ENCODE data around the gene PTRHD1.

PTRHD1 gene

DNA sequence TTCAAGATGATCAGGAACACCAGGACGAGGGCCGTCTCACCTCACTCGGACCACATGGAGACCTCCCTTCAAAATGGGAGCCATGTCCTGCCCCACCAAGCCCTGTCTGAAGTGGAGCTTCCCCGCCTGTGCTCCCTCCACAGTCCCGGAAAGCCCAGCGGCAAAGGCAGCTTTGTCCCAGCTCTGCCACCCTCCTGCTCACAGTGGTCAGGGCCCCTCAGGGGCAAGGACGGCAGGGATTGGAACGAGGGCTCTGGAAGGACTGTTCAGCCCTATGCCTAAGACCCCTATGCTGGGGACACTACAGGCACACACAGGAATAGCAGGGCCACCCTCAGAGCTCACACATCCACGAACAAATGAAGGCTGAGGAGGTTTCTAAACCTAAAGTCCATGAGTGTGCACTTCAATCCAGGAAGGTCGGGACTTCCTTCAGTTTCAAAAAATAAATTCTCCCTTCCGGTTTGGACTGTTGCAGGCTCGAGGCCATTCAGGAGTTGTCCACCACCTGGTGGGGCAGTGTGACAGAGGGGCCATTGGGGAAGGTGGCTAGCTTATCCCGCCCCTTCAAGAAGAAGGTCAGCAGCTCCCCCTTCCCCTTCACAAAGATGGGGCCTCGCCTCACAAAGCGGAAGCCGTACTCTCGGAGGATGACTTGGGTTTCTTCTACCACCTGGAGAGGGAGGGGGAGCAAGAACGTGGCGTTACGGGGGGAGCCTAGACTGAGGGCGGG, 26.4 kb upstream of the PTRHD1 start:
- Histone ChIP-seq H3K79me2 (ENCODE audit: insufficient read depth, low read length) (peaks cover 22% of the 10 kb centered on the region; the same call in 1 of the 2 replicates), H3K4me2 (ENCODE audit: insufficient read depth, low read length) (no peak overlapping the region), H3K27me3 (ENCODE audit: insufficient read depth, low read length, poor library complexity) (no peaks in the 10 kb centered on the region), H3K27ac (ENCODE audit: low read length) (no peak overlapping the region), H3K4me3 (ENCODE audit: low read depth in 1 of 2, low read length in 2 of 2) (no peak overlapping the region), H3K36me3 (ENCODE audit: insufficient read depth, low read length) (peaks cover 99% of the 10 kb centered on the region), H4K20me1 (ENCODE audit: insufficient read depth, low read length) (peaks cover 31% of the 10 kb centered on the region), H3K9me3 (ENCODE audit: insufficient read depth, low read length, severe bottlenecking) (no peaks in the 10 kb centered on the region), H2AFZ (ENCODE audit: low read depth, low read length) (no peak overlapping the region), H3K9ac (ENCODE audit: low read depth, low read length) (no peak overlapping the region), H3K4me1 (ENCODE audit: insufficient read depth, low read length) (no peaks in the 10 kb centered on the region)
- TF ChIP-seq, protein P1, sequence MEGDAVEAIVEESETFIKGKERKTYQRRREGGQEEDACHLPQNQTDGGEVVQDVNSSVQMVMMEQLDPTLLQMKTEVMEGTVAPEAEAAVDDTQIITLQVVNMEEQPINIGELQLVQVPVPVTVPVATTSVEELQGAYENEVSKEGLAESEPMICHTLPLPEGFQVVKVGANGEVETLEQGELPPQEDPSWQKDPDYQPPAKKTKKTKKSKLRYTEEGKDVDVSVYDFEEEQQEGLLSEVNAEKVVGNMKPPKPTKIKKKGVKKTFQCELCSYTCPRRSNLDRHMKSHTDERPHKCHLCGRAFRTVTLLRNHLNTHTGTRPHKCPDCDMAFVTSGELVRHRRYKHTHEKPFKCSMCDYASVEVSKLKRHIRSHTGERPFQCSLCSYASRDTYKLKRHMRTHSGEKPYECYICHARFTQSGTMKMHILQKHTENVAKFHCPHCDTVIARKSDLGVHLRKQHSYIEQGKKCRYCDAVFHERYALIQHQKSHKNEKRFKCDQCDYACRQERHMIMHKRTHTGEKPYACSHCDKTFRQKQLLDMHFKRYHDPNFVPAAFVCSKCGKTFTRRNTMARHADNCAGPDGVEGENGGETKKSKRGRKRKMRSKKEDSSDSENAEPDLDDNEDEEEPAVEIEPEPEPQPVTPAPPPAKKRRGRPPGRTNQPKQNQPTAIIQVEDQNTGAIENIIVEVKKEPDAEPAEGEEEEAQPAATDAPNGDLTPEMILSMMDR (IDR thresholded peaks at IDR 0.05; ENCODE audit: borderline replicate concordance, extremely low read depth, low read length, poor library complexity, severe bottlenecking) = no peak
- TF ChIP-seq EZH2 (IDR thresholded peaks at IDR 0.05; ENCODE audit: borderline replicate concordance, low read depth, low read length, severe bottlenecking) = no peak
- DNase-seq (peak; percentile 4), ATAC-seq (ENCODE audit: insufficient read depth, low read depth) (peak; percentile 16; the same call in 1 of the 3 replicates)

DNA sequence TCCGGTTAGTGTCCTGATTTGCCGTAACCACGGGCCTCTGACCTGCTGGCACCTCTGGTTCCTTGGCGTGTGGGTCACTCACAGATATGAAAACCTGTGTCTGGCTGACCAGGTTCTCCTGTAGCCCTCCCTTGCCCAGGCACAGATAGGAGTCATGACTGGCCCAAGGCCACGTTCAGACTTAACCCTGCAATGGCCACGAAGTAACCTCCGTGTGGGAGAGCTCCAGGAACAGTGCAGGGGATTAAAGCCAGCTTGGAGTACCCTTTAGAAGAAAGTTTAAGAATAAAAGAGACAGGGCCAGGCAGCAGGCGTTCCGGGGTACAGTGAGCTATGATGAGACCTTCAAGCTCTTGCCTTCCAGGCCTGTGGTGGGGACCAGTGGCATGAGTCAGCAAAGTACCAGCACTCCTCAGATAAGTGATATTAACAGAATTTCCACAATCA, 25.6 kb upstream of the PTRHD1 start:
- Histone ChIP-seq H4K20me1 (ENCODE audit: insufficient read depth, low read length) (peaks cover 40% of the 10 kb centered on the region), H3K9ac (ENCODE audit: low read depth, low read length) (no peak overlapping the region), H3K4me3 (ENCODE audit: low read depth in 1 of 2, low read length in 2 of 2) (no peak overlapping the region), H3K36me3 (ENCODE audit: insufficient read depth, low read length) (peaks cover 100% of the 10 kb centered on the region), H3K4me2 (ENCODE audit: insufficient read depth, low read length) (no peak overlapping the region), H3K9me3 (ENCODE audit: insufficient read depth, low read length, severe bottlenecking) (no peaks in the 10 kb centered on the region), H3K27me3 (ENCODE audit: insufficient read depth, low read length, poor library complexity) (no peaks in the 10 kb centered on the region), H3K4me1 (ENCODE audit: insufficient read depth, low read length) (no peaks in the 10 kb centered on the region), H3K79me2 (ENCODE audit: insufficient read depth, low read length) (peaks cover 31% of the 10 kb centered on the region), H2AFZ (ENCODE audit: low read depth, low read length) (no peak overlapping the region), H3K27ac (ENCODE audit: low read length) (no peak overlapping the region)
- TF ChIP-seq, protein P1 (IDR thresholded peaks at IDR 0.05; ENCODE audit: borderline replicate concordance, extremely low read depth, low read length, poor library complexity, severe bottlenecking) = no peak
- no peak for TF ChIP-seq EZH2 (IDR thresholded peaks at IDR 0.05; ENCODE audit: borderline replicate concordance, low read depth, low read length, severe bottlenecking)
- peak; percentile 4 for DNase-seq
- no peak for ATAC-seq (ENCODE audit: insufficient read depth, low read depth)

- Histone ChIP-seq H2AFZ (ENCODE audit: low read depth, low read length) (no peak overlapping the region), H3K4me1 (ENCODE audit: insufficient read depth, low read length) (no peaks in the 10 kb centered on the region), H3K79me2 (ENCODE audit: insufficient read depth, low read length) (peaks cover 45% of the 10 kb centered on the region), H3K27ac (ENCODE audit: low read length) (no peak overlapping the region), H3K4me2 (ENCODE audit: insufficient read depth, low read length) (no peak overlapping the region), H3K9me3 (ENCODE audit: insufficient read depth, low read length, severe bottlenecking) (no peaks in the 10 kb centered on the region), H3K36me3 (ENCODE audit: insufficient read depth, low read length) (peaks cover 99% of the 10 kb centered on the region), H3K4me3 (ENCODE audit: low read depth in 1 of 2, low read length in 2 of 2) (no peak overlapping the region), H4K20me1 (ENCODE audit: insufficient read depth, low read length) (peaks cover 44% of the 10 kb centered on the region), H3K27me3 (ENCODE audit: insufficient read depth, low read length, poor library complexity) (no peaks in the 10 kb centered on the region), H3K9ac (ENCODE audit: low read depth, low read length) (no peak overlapping the region)
- no peak for ATAC-seq (ENCODE audit: insufficient read depth, low read depth)
- TF ChIP-seq, protein P1 (IDR thresholded peaks at IDR 0.05; ENCODE audit: borderline replicate concordance, extremely low read depth, low read length, poor library complexity, severe bottlenecking) = no peak
- DNase-seq = no peak
Measured at GRCh38 chr2:24816884-24817283, 23.7 kb upstream of the PTRHD1 start.

Measured in DND-41 (cell line).